Activated T-helper 9 cell treated with anti-CD3 and anti-CD28 coated beads, Interleukin-2, amount 50 U/mL, for 16 hours (primary cell): ENCODE results near the gene STOML2.

Experiments
- DNase-seq: peaks from one replicate; pipeline ENCODE4 v3.0.0-alpha.2; 2020; ENCODE audit warnings: low read depth

The STOML2 gene

GRCh38 chr9:35107297-35108290, 4.7 kb upstream of the STOML2 start:
- DNase-seq: no peak

DNA sequence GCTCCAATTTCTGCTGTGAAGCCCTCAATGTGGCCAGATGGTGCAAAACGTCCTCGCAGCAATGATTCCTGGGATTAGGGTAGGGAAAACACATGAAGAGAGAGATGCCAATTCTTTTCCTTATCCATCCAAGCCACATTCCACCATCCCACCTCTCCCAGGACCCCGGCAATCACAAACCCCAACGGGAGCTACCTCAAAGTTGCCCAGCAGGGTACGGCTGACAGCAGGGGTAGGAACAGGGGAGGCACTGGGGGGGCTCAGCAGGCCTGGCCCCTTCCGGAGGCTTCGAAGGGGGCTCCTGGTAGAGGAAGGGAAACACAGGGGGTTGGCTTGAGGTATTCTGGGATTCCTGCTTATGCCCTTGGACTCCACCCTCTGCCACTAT, 3.4 kb upstream of the STOML2 start:
- no peak for DNase-seq

- no peak for DNase-seq
These were observed 2.8 kb upstream of the STOML2 start for GRCh38 chr9:35105571-35106342.

DNA sequence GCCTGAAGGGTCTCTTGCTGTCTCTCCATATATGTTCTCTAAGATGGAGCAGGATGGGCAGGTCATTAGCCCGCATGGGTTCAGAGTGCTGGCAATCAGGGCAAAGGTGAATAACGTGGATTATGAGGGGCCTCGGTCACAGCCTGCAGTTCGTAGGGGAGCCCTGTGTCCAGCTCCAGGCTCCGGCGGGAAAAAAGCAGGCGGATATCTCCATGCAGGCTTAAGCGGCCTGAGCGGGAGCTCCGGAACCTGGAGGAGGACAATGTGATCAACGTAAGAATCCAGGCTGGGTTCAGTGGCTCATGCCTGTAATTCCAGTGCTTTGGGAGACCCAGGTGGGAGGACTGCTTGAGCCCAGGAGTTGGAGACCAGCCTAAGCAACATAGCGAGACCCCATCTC, 2.2 kb upstream of the STOML2 start:
- no peak for DNase-seq

GRCh38 chr9:35104586-35104985, 1.7 kb upstream of the STOML2 start:
- no peak for DNase-seq

GRCh38 chr9:35103660-35104191, 795 bp upstream of the STOML2 start:
- DNase-seq: no peak

DNA sequence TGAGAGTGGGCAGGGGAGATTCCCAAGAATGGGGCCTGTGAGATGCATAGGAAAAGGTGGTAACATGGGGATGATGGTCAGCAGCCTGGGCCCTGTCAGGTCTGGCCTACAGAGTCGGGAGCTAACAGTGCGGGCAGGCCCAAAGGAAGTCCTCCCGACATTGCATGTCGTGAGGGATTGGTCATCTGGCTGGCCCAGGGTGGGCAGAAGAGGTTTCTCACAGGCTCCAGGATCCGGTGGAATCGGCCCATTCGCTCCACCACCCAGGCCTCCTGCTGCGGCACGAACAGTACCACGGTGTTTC, 514 bp downstream of the STOML2 start:
- DNase-seq: no peak

- no peak for DNase-seq
These were observed 5.4 kb downstream of the STOML2 start for GRCh38 chr9:35097573-35097972.

- peak; percentile 86 for DNase-seq
These were observed 6.7 kb downstream of the STOML2 start, which contains the start of gene PIGO for GRCh38 chr9:35096035-35096849. TSS of gene PIGO (minus strand) at chr9:35096591. CDS start at chr9:35095565, 1,026 bp downstream.

DNA sequence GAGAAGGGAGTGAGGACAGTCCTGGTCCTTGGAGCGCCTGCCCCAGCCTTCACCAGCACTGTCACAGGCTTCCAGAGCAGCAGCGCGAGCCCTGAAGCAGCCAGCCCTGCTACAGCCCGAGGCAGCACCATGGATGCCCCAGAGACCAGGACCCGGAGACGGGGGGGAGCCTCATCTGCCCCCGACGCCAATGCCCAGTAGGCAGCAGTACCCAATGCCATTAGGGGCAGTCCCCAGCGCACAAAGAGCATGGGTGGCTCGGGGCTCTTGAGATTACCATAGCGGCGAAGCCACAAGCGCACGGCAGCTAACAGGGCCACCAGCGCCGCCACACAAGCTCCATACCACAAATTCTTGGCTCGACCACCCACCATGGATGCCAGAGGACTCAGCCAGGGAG, 11.4 kb downstream of the STOML2 start:
- no peak for DNase-seq

DNA sequence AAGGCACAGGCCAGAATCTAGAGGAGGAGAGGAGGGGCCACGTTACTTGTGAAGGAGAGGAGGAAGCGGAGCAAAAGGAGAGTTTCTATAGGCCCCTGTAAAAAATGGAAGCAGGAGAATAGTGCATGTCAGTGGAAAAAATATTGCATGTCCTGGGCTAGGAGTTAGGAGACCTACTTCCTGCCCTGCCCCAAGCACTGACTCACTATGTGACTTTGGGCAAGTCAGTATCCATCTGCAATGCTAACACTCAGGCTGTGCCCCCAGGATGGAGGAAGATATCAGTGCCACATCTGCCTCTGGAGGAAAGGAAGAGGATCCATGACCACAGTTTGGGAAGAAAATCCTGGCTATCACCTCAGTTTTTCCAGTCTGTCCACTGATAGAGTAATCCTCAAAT, 13.5 kb downstream of the STOML2 start:
- no peak for DNase-seq

GRCh38 chr9:35085078-35085477, 17.9 kb downstream of the STOML2 start:
- no peak for DNase-seq

- peak; percentile 74 for DNase-seq
These were observed 23.2 kb downstream of the STOML2 start, which contains the start of gene FANCG for GRCh38 chr9:35079426-35080341. TSS of gene FANCG (minus strand) at chr9:35079942. CDS start at chr9:35079524, 418 bp downstream.

GRCh38 chr9:35079041-35079425, 23.9 kb downstream of the STOML2 start:
- no peak for DNase-seq

- no peak for DNase-seq
These were observed 24.9 kb downstream of the STOML2 start for GRCh38 chr9:35078066-35078465.

GRCh38 chr9:35076848-35077247, 26.1 kb downstream of the STOML2 start:
- no peak for DNase-seq

- DNase-seq: no peak
These were observed 27.6 kb downstream of the STOML2 start for GRCh38 chr9:35075358-35075757.

GRCh38 chr9:35074791-35075190, 28.1 kb downstream of the STOML2 start:
- no peak for DNase-seq

- DNase-seq: no peak
These were observed 28.8 kb downstream of the STOML2 start for GRCh38 chr9:35074141-35074540.

- DNase-seq: no peak
These were observed 29.7 kb downstream of the STOML2 start for GRCh38 chr9:35073279-35073612.
